ENCODE results near the gene IL31.

The IL31 gene

DNA sequence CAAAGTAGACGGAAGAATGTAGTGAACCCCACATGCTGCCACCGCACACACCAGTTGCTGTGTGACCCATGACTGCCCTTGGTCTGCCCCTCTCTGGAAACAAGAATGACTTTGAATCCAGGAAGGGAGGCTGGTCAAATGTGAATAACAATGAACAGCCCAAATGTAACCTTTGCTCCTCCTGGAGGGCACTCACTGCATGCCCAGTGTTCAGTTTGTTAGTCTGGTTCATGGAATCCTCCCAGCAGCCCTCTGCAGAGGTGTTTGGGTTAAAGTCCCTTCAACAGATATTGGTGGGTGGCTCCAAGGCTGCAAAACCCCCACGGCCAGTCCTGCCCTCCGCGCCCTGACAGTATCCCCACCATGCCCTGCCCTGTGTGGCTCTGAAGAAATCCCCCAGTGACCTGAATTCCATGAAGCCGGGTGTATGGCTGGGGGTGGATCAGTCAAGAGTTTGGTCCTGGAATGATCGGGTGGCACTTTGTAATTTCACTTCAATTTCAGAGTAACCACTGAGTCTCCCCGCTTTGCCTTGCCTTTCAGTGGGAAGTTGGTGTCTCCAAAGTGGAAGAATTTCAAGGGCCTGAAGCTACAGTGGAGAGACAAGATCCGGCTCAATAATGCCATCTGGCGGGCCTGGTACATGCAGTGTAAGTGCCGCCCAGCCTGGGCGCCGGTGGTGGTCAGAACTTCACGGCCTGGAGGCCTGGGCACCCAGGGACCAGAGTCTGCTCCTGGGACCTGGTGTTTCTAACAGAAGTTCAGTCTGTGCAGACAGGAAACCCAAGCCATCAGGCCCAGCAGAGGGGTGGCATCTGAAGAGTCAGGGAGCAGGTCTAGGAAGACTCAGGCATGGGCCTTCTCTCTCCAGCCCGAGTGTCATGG, 47.1 kb downstream of the IL31 start:
- DNase-seq, result peak; percentile 54

DNA sequence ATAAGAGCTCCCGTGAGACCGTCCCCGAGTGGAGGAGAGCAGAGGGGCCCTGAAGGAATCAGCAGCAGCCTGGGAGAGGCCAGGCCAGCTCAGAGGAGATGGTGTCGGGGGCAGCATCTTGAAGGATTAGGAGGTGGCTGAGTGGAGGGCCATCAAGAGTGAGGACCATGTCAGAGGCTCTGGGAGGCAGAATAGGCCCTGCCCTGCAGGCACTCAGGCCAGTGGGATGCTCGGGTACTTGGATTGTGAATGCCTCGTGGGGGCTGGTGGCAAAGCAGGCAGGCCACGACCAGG, 47.7 kb downstream of the IL31 start:
- DNase-seq, result no peak

DNA sequence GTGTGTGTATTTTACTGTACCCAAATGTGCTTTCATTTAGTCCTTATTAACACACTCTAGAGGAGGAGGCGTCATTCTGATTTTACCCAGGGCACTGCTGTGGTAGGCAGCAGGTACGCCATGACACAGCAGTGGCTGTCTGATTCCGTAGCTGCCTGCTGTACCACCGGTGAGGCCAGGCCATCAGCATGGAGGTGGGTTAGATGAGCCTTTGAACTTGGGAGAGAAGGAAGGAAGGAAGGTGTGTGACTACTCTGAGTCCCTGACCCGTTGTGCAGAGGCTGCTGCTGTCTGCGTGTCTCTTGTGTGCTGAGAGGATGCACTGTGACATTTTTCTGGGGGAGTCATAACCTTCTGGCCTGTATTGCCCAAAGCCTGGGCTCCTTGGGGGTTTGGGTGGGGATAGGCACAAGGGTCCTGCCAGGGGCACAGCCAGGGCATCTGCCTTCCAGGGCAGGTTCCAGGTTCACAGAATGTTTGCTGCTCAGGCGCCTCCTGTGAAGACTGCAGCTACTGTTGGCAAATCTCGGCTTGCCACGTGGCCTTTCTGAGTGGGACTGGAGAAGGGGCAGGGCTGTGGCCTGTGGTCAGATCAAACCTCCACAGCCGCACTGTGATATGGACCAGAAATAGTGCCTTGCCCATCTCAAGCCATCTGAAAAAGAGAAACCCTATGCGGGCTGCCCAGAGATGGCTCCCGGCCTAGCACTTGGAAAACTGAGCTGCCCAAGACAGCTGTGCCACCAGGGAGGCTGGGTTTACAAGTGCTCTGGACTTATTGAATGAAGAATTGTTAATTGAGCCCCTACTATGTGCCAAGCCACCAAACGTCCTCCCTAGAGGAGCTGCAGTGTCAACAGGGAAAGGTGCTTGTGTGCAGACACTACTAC, 48.3 kb downstream of the IL31 start:
- no peak for DNase-seq

DNA sequence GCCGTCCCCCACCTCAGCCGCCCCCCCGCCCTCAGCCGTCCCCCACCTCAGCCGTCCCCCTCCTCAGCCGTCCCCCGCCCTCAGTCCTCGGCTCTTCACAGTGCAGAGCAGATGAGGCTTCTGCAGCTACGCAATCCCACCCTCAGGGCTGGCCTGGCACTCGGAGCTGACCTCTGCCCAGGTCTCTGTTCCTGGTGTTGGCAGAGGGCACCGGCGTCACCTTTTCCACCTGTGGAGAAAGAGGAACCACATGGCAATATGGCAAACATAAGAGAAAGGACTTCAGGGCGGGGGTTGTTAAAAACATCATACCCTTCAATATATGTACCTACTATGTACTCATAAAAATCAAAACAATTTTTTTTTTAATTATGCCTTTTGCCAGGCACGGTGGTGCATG, 49.7 kb downstream of the IL31 start:
- no peak for DNase-seq

DNA sequence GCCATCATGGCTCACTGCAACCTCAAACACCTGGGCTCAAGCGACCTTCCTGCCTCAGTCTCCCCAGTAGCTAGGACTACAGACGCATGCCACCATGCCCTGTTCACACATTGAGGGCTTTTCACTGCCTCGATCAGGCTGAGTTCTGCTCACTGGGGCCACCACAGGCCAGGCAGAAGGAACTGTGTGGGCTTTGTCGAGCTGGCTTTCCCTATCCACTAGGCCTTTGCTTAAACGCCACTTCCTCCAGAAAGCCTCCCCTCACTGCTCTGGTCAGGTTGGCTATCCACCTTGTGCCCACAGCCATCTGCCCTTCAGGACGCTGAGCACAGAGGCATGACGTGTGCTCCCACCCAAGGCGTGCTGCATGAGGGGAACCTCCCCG, 50.3 kb downstream of the IL31 start:
- no peak for DNase-seq

DNA sequence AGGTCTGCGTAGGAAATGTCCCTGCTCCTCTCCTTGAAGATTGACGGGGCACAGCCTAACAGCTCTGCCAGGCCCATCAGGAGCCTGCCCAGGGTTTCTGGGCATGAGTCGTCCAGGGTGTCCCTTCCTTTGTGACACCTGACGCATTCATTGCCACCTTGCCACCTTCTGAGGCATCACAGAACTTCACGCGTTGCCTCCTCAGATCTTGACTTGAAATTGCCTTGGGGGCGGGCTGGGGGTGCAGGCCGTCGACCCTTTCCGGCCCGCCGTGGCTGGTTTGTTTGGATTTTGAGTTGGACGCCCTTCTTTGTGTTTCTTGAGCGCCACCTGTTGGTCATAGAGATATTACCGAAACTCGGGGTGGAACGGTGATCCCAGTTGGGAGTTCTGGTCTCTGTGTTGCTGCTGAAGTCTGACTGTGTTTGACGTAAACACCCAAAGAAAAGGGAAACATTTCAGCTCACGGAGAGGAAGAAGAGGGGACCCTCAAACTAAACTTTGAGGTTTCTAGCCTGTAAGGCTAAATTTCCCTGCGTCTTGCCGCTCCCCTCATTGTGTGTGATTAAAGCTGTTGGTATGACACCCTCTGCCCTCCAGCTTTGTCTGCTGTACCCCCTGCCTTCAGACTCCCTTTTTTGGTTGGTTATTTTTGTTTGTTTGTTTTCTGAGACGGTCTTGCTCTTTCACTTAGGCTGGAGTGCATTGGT, 50.8 kb downstream of the IL31 start:
- peak; percentile 81 for DNase-seq

Data from DMS53 (cell line).